HCT116 (cell line): Measurements from ENCODE around the gene SCML2.

Source experiments
- CTCF ChIP-seq, 3 experiments: fragments of 200-600 bp in 1 of 3; sonication (generic) in 1 of 3; IDR thresholded peaks in 2 of 3; conservative IDR thresholded peaks in 1 of 3; 2 replicates each; pipeline ENCODE4 v1.5.1; 2012 to 2017; ENCODE audit warnings: low read depth in 2 of 3, low read length in 2 of 3, antibody characterized with exemption in 1 of 3, borderline replicate concordance in 1 of 3, control low read depth in 1 of 3, mild to moderate bottlenecking in 1 of 3, mixed read lengths in 1 of 3, mixed run types in 1 of 3, moderate library complexity in 1 of 3; ENCODE audit not compliant: insufficient read depth in 1 of 3
- MAX ChIP-seq: IDR thresholded peaks from 2 replicates; pipeline ENCODE4 v1.6.1; 2012
- POLR2AphosphoS5 ChIP-seq: IDR thresholded peaks from 2 replicates; pipeline ENCODE4 v1.6.1; 2011; ENCODE audit warnings: mild to moderate bottlenecking, low read depth, low read length, moderate library complexity

DNA sequence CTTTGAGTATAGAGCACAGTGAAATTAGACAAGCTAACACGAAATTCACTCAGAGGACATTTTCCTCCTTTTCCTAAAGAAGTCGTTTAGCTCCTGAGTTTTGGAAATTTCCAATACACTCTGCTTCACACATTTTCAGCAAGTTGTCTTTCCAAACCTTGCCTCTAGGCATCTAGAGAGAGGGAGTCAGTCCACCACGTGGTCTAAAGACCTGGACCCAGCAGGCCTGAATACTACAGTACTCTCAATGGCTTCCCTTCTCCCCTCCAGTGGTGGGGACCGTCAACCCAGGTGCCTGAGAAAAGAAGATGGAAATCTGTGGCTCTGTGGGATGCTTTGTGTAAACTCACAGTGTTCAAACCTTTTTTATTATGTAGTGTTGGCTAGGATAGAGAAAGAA, 13.9 kb upstream of the SCML2 start:
- TF ChIP-seq CTCF (IDR thresholded peaks at IDR 0.05 in 2 of 3, conservative IDR thresholded peaks at IDR 0.05 in 1 of 3; ENCODE audit: borderline replicate concordance in 1 of 3, insufficient read depth in 1 of 3, low read depth in 2 of 3, low read length in 2 of 3) (no peak), POLR2AphosphoS5 (no peak), MAX (no peak)
